Suprapubic skin (tissue), 4 donors: ENCODE data around the gene CDC14A. TPM values are rescaled to one million over a fixed set of nuclear protein-coding genes. Genes with fewer than 3 reads are reported as not detected.
A peak's percentile ranks its signal among the peaks of the same experiment; 100 is the strongest.

Experiments
- DNase-seq, 2 donors: peaks; one replicate each; pipeline ENCODE4 v3.0.0-alpha.2; 2019; ENCODE audit warnings: low spot score in 2 of 2
- H3K27ac ChIP-seq: fragments of 200-600 bp; sonication (generic); one replicate; pipeline ENCODE4 v1.5.1; 2019
- H3K27me3 ChIP-seq: fragments of 200-600 bp; sonication (generic); one replicate; pipeline ENCODE4 v1.5.1; 2019
- H3K36me3 ChIP-seq: fragments of 200-600 bp; sonication (generic); one replicate; pipeline ENCODE4 v1.5.1; 2019
- H3K4me1 ChIP-seq: fragments of 200-600 bp; sonication (generic); one replicate; pipeline ENCODE4 v1.5.1; 2019
- H3K4me3 ChIP-seq: fragments of 200-600 bp; sonication (generic); one replicate; pipeline ENCODE4 v1.5.1; 2019; ENCODE audit warnings: mild to moderate bottlenecking
- H3K9me3 ChIP-seq: fragments of 200-600 bp; sonication (generic); one replicate; pipeline ENCODE4 v1.5.1; 2019
- EP300 ChIP-seq: sonication (generic); formaldehyde crosslinking; IDR thresholded peaks from one replicate; pipeline ENCODE4 v1.6.1; 2017; ENCODE audit warnings: antibody characterized with exemption
- POLR2A ChIP-seq, 2 donors: fragments of 450-650 bp; IDR thresholded peaks; one replicate each; pipeline ENCODE4 v1.6.1; 2017; ENCODE audit warnings: antibody characterized with exemption in 2 of 2, mild to moderate bottlenecking in 2 of 2, moderate library complexity in 2 of 2
- POLR2AphosphoS5 ChIP-seq, 3 donors: sonication (generic); formaldehyde crosslinking; IDR thresholded peaks; one replicate each; pipeline ENCODE4 v1.6.1; 2017; ENCODE audit warnings: antibody characterized with exemption in 3 of 3
- WGBS: methylation state at CpG from one replicate; pipeline ENCODE4 v1.1.5; 2018; 5-methylcytosine and 5-hydroxymethylcytosine counted together
- total RNA-seq, 4 donors: library from RNA; depleted of rRNA; stranded (reverse); fragments of >200 nt; gene quantifications; one replicate each; pipeline ENCODE4 v1.1.0, GENCODE V29; 2016
- TF ChIP-seq, protein P1 (sequence below), 2 donors: fragments of 200-600 bp in 1 of 2; fragments of 450-650 bp in 1 of 2; sonication (generic) in 1 of 2; IDR thresholded peaks; one replicate each; pipeline ENCODE4 v1.5.1; 2016 to 2019; ENCODE audit warnings: antibody characterized with exemption in 2 of 2, mild to moderate bottlenecking in 1 of 2, moderate library complexity in 1 of 2

Gene CDC14A, protein sequence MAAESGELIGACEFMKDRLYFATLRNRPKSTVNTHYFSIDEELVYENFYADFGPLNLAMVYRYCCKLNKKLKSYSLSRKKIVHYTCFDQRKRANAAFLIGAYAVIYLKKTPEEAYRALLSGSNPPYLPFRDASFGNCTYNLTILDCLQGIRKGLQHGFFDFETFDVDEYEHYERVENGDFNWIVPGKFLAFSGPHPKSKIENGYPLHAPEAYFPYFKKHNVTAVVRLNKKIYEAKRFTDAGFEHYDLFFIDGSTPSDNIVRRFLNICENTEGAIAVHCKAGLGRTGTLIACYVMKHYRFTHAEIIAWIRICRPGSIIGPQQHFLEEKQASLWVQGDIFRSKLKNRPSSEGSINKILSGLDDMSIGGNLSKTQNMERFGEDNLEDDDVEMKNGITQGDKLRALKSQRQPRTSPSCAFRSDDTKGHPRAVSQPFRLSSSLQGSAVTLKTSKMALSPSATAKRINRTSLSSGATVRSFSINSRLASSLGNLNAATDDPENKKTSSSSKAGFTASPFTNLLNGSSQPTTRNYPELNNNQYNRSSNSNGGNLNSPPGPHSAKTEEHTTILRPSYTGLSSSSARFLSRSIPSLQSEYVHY
- total RNA-seq = 10 to 100 TPM in 3 of 4 donors, 1 to 10 TPM in 1; 9.9 to 22.8 (median 17.5) TPM

DNA sequence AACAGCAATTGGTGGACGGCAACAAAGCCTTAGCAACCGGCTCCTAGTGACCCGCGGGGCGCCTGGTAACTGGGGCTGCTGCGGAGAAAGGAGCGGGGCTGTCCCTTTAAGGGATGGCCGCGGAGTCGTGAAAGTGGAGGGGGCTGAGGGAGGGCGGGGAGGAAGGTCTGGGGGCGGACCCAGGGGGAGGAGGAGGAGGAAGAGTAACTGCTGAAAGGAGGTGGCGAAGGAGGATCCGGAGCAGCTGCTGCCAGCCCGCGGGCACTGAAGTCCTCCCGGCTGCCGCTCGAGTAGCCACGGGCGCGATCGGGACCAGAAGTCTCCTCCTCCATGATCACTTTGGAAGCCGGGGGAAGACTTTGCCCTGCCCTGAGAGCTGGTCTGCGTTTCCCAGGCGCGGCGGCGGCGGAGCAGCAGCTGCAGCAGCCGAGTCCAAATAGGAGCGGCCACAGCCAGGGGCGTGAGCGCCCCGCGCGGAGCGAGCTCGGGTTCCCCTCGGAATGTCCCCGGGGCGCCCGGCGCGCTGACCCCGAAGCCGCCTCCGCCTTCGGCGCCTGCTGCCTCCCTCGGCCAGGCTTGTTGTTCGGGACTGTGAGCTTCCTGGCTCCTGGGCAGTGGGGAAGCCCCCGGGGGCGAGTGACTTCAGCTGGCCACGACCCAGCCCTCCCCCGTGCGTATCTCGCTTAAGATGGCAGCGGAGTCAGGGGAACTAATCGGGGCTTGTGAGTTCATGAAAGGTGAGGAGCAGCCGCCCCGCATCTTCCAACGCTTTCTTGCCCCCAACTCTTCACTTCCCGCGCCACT is at the start of gene CDC14A:
CDC14A (plus strand) TSS at position 240 of the 804 bp plus-strand sequence; CDS start at position 689, 449 bp downstream.
- H3K9me3 ChIP-seq = no peaks in the 10 kb centered on the region
- peaks cover 32% of the 10 kb centered on the region for H3K4me1 ChIP-seq
- peak within 1 kb of the TSS; percentile 99 for H3K4me3 ChIP-seq
- peak within 1 kb of the TSS; percentile 92 for H3K27ac ChIP-seq
- TF ChIP-seq POLR2A (IDR thresholded peaks at IDR 0.05) (peak in 1 of 2 donors; percentile 72), POLR2AphosphoS5 (IDR thresholded peaks at IDR 0.05) (no peak), EP300 (no peak)
- TF ChIP-seq, protein P1, sequence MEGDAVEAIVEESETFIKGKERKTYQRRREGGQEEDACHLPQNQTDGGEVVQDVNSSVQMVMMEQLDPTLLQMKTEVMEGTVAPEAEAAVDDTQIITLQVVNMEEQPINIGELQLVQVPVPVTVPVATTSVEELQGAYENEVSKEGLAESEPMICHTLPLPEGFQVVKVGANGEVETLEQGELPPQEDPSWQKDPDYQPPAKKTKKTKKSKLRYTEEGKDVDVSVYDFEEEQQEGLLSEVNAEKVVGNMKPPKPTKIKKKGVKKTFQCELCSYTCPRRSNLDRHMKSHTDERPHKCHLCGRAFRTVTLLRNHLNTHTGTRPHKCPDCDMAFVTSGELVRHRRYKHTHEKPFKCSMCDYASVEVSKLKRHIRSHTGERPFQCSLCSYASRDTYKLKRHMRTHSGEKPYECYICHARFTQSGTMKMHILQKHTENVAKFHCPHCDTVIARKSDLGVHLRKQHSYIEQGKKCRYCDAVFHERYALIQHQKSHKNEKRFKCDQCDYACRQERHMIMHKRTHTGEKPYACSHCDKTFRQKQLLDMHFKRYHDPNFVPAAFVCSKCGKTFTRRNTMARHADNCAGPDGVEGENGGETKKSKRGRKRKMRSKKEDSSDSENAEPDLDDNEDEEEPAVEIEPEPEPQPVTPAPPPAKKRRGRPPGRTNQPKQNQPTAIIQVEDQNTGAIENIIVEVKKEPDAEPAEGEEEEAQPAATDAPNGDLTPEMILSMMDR (IDR thresholded peaks at IDR 0.05) = peak in 1 of 2 donors; percentile 7
- H3K27me3 ChIP-seq = no peaks in the 10 kb centered on the region
- no peaks in the 10 kb centered on the region for H3K36me3 ChIP-seq
- under 1% methylated on average over 34 of the region's 65 CpGs for WGBS
- peak; percentile 94 to 95 for DNase-seq

- 72% methylated on average over 2 of the region's 2 CpGs for WGBS
- H3K27ac ChIP-seq = no peak overlapping the region
- no peak for DNase-seq
Measured at GRCh38 chr1:100302739-100303138, 49.6 kb upstream of the CDC14A start.

DNA sequence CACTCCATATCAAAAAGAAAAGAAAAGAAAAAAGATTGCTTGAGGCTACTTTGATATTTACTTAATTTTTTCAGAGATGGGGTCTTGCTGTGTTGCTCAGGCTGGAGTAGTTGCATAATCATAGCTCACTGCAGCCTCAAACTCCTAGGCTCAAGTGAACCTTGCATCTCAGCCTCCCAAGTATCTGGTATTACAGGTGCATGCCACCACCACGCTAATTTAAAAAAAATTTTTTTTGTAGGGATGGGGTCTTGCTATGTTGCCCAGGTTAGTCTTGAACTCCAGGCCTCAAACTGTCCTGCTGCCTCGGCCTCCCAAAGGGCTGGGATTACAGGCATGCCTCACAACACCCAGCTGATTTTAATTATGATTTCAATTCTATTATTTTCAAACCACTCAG is 48.1 kb upstream of the CDC14A start:
- TF ChIP-seq, protein P1 (IDR thresholded peaks at IDR 0.05) = no peak
- TF ChIP-seq POLR2A (IDR thresholded peaks at IDR 0.05) (no peak), EP300 (no peak), POLR2AphosphoS5 (IDR thresholded peaks at IDR 0.05) (no peak)
- WGBS = 92% methylated on average over 2 of the region's 2 CpGs
- Histone ChIP-seq H3K4me3 (no peak overlapping the region), H3K36me3 (no peaks in the 10 kb centered on the region), H3K27ac (no peak overlapping the region), H3K4me1 (no peaks in the 10 kb centered on the region), H3K9me3 (no peaks in the 10 kb centered on the region), H3K27me3 (no peaks in the 10 kb centered on the region)
- DNase-seq = no peak

More at GRCh38 chr1:100302739-100303138, 49.6 kb upstream of the CDC14A start:
- TF ChIP-seq POLR2A (IDR thresholded peaks at IDR 0.05) = no peak
- no peak for TF ChIP-seq EP300
- TF ChIP-seq, protein P1 (IDR thresholded peaks at IDR 0.05) = no peak
- no peak for TF ChIP-seq POLR2AphosphoS5 (IDR thresholded peaks at IDR 0.05)
- H3K4me1 ChIP-seq = no peaks in the 10 kb centered on the region
- no peak overlapping the region for H3K4me3 ChIP-seq
- no peaks in the 10 kb centered on the region for H3K27me3 ChIP-seq
- H3K36me3 ChIP-seq = no peaks in the 10 kb centered on the region
- no peaks in the 10 kb centered on the region for H3K9me3 ChIP-seq

- H3K27ac ChIP-seq = no peak overlapping the region
- H3K36me3 ChIP-seq = no peaks in the 10 kb centered on the region
- H3K9me3 ChIP-seq = no peaks in the 10 kb centered on the region
- no peak overlapping the region for H3K4me3 ChIP-seq
- no peaks in the 10 kb centered on the region for H3K27me3 ChIP-seq
- DNase-seq = no peak
- TF ChIP-seq POLR2A (IDR thresholded peaks at IDR 0.05) (no peak), POLR2AphosphoS5 (IDR thresholded peaks at IDR 0.05) (no peak), EP300 (no peak)
- TF ChIP-seq, protein P1 (IDR thresholded peaks at IDR 0.05) = no peak
- no peaks in the 10 kb centered on the region for H3K4me1 ChIP-seq
- WGBS = 81% methylated on average over 3 of the region's 3 CpGs
Measured at GRCh38 chr1:100304921-100305320, 47.4 kb upstream of the CDC14A start.
